ENCODE results near the gene HAUS1.

GRCh38 chr18:46099463-46099862 lies 4.7 kb upstream of the HAUS1 start:
- TF ChIP-seq, protein P1, sequence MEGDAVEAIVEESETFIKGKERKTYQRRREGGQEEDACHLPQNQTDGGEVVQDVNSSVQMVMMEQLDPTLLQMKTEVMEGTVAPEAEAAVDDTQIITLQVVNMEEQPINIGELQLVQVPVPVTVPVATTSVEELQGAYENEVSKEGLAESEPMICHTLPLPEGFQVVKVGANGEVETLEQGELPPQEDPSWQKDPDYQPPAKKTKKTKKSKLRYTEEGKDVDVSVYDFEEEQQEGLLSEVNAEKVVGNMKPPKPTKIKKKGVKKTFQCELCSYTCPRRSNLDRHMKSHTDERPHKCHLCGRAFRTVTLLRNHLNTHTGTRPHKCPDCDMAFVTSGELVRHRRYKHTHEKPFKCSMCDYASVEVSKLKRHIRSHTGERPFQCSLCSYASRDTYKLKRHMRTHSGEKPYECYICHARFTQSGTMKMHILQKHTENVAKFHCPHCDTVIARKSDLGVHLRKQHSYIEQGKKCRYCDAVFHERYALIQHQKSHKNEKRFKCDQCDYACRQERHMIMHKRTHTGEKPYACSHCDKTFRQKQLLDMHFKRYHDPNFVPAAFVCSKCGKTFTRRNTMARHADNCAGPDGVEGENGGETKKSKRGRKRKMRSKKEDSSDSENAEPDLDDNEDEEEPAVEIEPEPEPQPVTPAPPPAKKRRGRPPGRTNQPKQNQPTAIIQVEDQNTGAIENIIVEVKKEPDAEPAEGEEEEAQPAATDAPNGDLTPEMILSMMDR (IDR thresholded peaks at IDR 0.05), result no peak
- TF ChIP-seq ZFX (IDR thresholded peaks at IDR 0.05; ENCODE audit: borderline replicate concordance), result no peak
